Measurements from ENCODE around the gene ADSL. TPM values are rescaled to one million over a fixed set of nuclear protein-coding genes. Genes with fewer than 3 reads are reported as not detected.

The ADSL gene
- total RNA-seq, 3 donors from 2014 or later (not counting 1 experiment from before 2014, with no cell fraction given), result 31.3 to 49.8 (median 41.2) TPM

GRCh38 chr22:40364431-40364830, 18.1 kb downstream of the ADSL start:
- intact Hi-C loops (cut with micrococcal nuclease), result no loop called here
- H3K27ac ChIP-seq (ENCODE audit: low read length), result no peak overlapping the region

GRCh38 chr22:40366068-40366467, 19.8 kb downstream of the ADSL start:
- Histone ChIP-seq H3K9me3 (ENCODE audit: control insufficient read depth, insufficient read depth, low read length) (no peaks in the 10 kb centered on the region), H3K27me3 (ENCODE audit: control insufficient read depth, insufficient read depth, low read length) (no peaks in the 10 kb centered on the region), H3K36me3 (ENCODE audit: control insufficient read depth, insufficient read depth, low read length) (peaks cover 64% of the 10 kb centered on the region), H3K27ac (ENCODE audit: low read length) (no peak overlapping the region), H3K4me3 (ENCODE audit: low read length) (no peak overlapping the region), H3K4me1 (ENCODE audit: control insufficient read depth, insufficient read depth, low read length) (peaks cover 6% of the 10 kb centered on the region)
- H3K4me1 Mint-ChIP-seq, result peaks cover 2 to 7% of the 10 kb centered on the region in 2 donors
- no peak overlapping the region for H3K4me3 Mint-ChIP-seq
- TF ChIP-seq CTCF (IDR thresholded peaks at IDR 0.05), result no peak
- intact Hi-C loops (cut with micrococcal nuclease), result no loop called here
- ATAC-seq (no peak), DNase-seq (no peak)
- peaks cover 44% of the 10 kb centered on the region for H3K36me3 Mint-ChIP-seq
- no peaks in the 10 kb centered on the region for H3K27me3 Mint-ChIP-seq (ENCODE audit: low read depth in 2 of 2)
- WGBS (ENCODE audit: insufficient coverage), result 97% methylated on average over 2 of the region's 2 CpGs
- H3K27ac Mint-ChIP-seq, result peak overlapping the region in 1 of 2 donors; percentile 18
- H3K9me3 Mint-ChIP-seq, result no peaks in the 10 kb centered on the region

More at GRCh38 chr22:40364431-40364830, 18.1 kb downstream of the ADSL start:
- Mint-ChIP-seq H3K27me3 (ENCODE audit: low read depth in 2 of 2) (no peaks in the 10 kb centered on the region), H3K4me1 (peaks cover 0 to 5% of the 10 kb centered on the region in 2 donors), H3K36me3 (peaks cover 44% of the 10 kb centered on the region), H3K4me3 (no peak overlapping the region), H3K9me3 (no peaks in the 10 kb centered on the region), H3K27ac (no peak overlapping the region)
- Histone ChIP-seq H3K27me3 (ENCODE audit: control insufficient read depth, insufficient read depth, low read length) (no peaks in the 10 kb centered on the region), H3K36me3 (ENCODE audit: control insufficient read depth, insufficient read depth, low read length) (peaks cover 81% of the 10 kb centered on the region), H3K9me3 (ENCODE audit: control insufficient read depth, insufficient read depth, low read length) (no peaks in the 10 kb centered on the region), H3K4me3 (ENCODE audit: low read length) (no peak overlapping the region), H3K4me1 (ENCODE audit: control insufficient read depth, insufficient read depth, low read length) (no peaks in the 10 kb centered on the region)
- 91% methylated on average over 1 of the region's 1 CpG for WGBS (ENCODE audit: insufficient coverage)
- ATAC-seq, result no peak
- no peak for DNase-seq
- no peak for TF ChIP-seq CTCF (IDR thresholded peaks at IDR 0.05)

GRCh38 chr22:40367342-40367741, 21.0 kb downstream of the ADSL start:
- no peaks in the 10 kb centered on the region for H3K9me3 ChIP-seq (ENCODE audit: control insufficient read depth, insufficient read depth, low read length)
- no peak for TF ChIP-seq CTCF (IDR thresholded peaks at IDR 0.05)
- Mint-ChIP-seq H3K4me1 (peaks cover 7 to 9% of the 10 kb centered on the region in 2 donors), H3K4me3 (no peak overlapping the region), H3K27ac (no peak overlapping the region), H3K9me3 (no peaks in the 10 kb centered on the region), H3K36me3 (peaks cover 32% of the 10 kb centered on the region), H3K27me3 (ENCODE audit: low read depth in 2 of 2) (no peaks in the 10 kb centered on the region)
- H3K27me3 ChIP-seq (ENCODE audit: control insufficient read depth, insufficient read depth, low read length), result no peaks in the 10 kb centered on the region
- no peak for ATAC-seq
- H3K36me3 ChIP-seq (ENCODE audit: control insufficient read depth, insufficient read depth, low read length), result peaks cover 52% of the 10 kb centered on the region
- no peak overlapping the region for H3K27ac ChIP-seq (ENCODE audit: low read length)
- H3K4me3 ChIP-seq (ENCODE audit: low read length), result no peak overlapping the region
- DNase-seq, result no peak
- intact Hi-C loops (cut with micrococcal nuclease), result no loop called here
- peaks cover 12% of the 10 kb centered on the region for H3K4me1 ChIP-seq (ENCODE audit: control insufficient read depth, insufficient read depth, low read length)
- whole genome bisulfite sequencing (ENCODE audit: insufficient coverage), result 93% methylated on average over 5 of the region's 6 CpGs

- Mint-ChIP-seq H3K27ac (no peak overlapping the region), H3K4me3 (no peak overlapping the region), H3K27me3 (ENCODE audit: low read depth in 2 of 2) (no peaks in the 10 kb centered on the region), H3K9me3 (no peaks in the 10 kb centered on the region), H3K36me3 (peaks cover 25% of the 10 kb centered on the region), H3K4me1 (peaks cover 7 to 9% of the 10 kb centered on the region in 2 donors)
- intact Hi-C loops (cut with micrococcal nuclease), result no loop called here
- Histone ChIP-seq H3K4me1 (ENCODE audit: control insufficient read depth, insufficient read depth, low read length) (peaks cover 12% of the 10 kb centered on the region), H3K27me3 (ENCODE audit: control insufficient read depth, insufficient read depth, low read length) (no peaks in the 10 kb centered on the region), H3K36me3 (ENCODE audit: control insufficient read depth, insufficient read depth, low read length) (peaks cover 45% of the 10 kb centered on the region), H3K9me3 (ENCODE audit: control insufficient read depth, insufficient read depth, low read length) (no peaks in the 10 kb centered on the region), H3K4me3 (ENCODE audit: low read length) (no peak overlapping the region), H3K27ac (ENCODE audit: low read length) (no peak overlapping the region)
- DNase-seq, result no peak
- 100% methylated on average over 6 of the region's 6 CpGs for WGBS (ENCODE audit: insufficient coverage)
- no peak for TF ChIP-seq CTCF (IDR thresholded peaks at IDR 0.05)
- ATAC-seq, result no peak
These were observed 21.7 kb downstream of the ADSL start for GRCh38 chr22:40368016-40368415.
